ENCODE results near the gene TMEM108. TPM values are rescaled to one million over a fixed set of nuclear protein-coding genes. Genes with fewer than 3 reads are reported as not detected.

TMEM108 gene
- total and polyA plus RNA-seq, 3 donors from 2014 or later = 13.9 to 44.3 (median 16.1) TPM

DNA sequence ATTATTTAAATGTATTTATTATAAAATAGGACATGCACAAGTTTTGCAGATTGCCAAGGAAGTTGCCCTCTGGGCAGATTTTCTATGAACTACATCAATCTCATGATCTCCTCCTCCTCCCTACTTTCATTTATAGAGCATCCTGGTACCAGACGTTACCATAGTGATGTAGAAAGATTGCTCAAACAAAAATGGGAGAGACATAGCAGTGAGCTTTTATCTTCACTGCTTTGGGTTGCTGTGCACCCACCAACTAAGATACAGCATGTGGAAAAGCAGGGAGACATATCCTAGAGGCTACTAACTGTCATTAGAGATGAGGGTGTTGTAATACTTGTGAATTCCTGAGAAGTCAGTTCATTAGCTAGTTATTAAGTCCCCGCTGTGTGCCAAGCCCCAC lies 224.1 kb downstream of the TMEM108 start:
- H3K27ac ChIP-seq = no peak overlapping the region
- WGBS, 2 donors = 81 to 88% methylated on average over 2 of the region's 2 CpGs
- intact Hi-C loops (cut with DNase I; ENCODE audit: low total_unique reads) = no loop called here
- no peak for DNase-seq
- H3K27me3 ChIP-seq = no peaks in the 10 kb centered on the region
- H3K9me3 ChIP-seq = no peaks in the 10 kb centered on the region
- no peaks in the 10 kb centered on the region for H3K36me3 ChIP-seq (ENCODE audit: low read depth, missing control alignments)
- no peaks in the 10 kb centered on the region for H3K4me1 ChIP-seq
- TF ChIP-seq, protein P1, sequence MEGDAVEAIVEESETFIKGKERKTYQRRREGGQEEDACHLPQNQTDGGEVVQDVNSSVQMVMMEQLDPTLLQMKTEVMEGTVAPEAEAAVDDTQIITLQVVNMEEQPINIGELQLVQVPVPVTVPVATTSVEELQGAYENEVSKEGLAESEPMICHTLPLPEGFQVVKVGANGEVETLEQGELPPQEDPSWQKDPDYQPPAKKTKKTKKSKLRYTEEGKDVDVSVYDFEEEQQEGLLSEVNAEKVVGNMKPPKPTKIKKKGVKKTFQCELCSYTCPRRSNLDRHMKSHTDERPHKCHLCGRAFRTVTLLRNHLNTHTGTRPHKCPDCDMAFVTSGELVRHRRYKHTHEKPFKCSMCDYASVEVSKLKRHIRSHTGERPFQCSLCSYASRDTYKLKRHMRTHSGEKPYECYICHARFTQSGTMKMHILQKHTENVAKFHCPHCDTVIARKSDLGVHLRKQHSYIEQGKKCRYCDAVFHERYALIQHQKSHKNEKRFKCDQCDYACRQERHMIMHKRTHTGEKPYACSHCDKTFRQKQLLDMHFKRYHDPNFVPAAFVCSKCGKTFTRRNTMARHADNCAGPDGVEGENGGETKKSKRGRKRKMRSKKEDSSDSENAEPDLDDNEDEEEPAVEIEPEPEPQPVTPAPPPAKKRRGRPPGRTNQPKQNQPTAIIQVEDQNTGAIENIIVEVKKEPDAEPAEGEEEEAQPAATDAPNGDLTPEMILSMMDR (IDR thresholded peaks at IDR 0.05) = no peak
- TF ChIP-seq POLR2A (IDR thresholded peaks at IDR 0.05) = no peak
- no peak overlapping the region for H3K4me3 ChIP-seq

DNA sequence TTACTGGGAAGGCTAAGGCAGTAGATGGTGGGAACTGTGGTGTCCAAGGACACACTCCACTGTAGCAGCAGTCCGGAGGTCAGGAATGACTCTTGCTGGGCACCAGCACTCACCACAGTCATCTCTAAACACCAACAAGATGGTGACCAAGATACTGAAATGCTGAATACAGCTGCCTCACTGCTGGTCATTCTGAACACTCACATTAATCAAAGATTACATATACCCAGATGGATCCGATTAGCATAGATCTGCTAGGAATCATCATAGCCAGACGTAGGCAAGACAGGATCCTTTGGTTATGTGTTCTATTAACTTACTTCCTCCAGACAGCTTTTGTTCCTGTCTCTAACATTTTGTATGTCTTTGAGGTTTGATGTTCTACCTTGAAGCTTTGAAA lies 226.7 kb downstream of the TMEM108 start:
- no peak for DNase-seq
- no peaks in the 10 kb centered on the region for H3K36me3 ChIP-seq (ENCODE audit: low read depth, missing control alignments)
- intact Hi-C loops (cut with DNase I; ENCODE audit: low total_unique reads) = no loop called here
- H3K27me3 ChIP-seq = no peaks in the 10 kb centered on the region
- no peaks in the 10 kb centered on the region for H3K4me1 ChIP-seq
- no peak overlapping the region for H3K4me3 ChIP-seq
- no peak overlapping the region for H3K27ac ChIP-seq
- no peaks in the 10 kb centered on the region for H3K9me3 ChIP-seq
- 88 to 91% methylated on average over 3 of the region's 3 CpGs for WGBS, 2 donors
- no peak for TF ChIP-seq POLR2A (IDR thresholded peaks at IDR 0.05)
- TF ChIP-seq, protein P1 (IDR thresholded peaks at IDR 0.05) = no peak

DNA sequence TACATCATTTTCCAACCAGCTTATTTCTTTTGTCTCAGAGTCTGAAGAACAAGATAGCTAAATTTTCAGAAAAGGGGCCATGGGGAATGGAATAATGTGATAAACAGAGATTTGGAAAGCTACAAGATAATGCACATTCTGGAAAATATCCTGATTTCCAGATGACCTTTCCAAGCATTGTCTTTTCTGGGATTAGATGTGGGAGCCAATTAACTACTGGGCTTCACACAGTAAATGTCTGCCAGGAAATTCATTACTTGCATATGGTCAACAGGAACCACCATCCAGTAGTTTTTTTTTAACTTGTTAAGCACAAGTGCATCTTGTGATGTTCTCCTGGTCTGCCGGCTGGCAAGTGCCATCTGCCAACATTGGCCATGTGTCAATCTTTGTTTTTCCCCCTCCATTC lies 230.5 kb downstream of the TMEM108 start:
- Histone ChIP-seq H3K36me3 (ENCODE audit: low read depth, missing control alignments) (no peaks in the 10 kb centered on the region), H3K4me3 (no peak overlapping the region)
- 48 to 62% methylated on average over 1 of the region's 1 CpG for WGBS, 2 donors

DNA sequence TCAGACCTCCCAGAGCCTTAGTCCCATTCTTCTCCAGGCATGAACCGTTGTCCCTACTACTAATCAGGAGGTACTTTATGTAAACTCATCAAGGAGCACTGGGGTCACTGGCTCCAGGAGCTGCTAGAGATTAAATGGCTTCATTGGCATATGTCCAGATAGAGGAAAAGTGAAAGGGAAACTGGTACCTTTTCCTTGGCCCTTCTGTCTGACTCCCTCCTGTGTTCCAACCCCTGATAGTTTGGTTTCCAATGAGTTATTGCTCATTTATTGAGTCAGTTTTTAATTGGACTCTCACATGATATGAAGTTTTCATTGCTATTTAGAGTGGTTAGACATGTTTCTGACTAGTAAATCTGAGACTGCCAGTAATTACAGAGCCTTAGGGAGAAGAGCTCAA lies 231.2 kb downstream of the TMEM108 start:
- H3K36me3 ChIP-seq (ENCODE audit: low read depth, missing control alignments) = no peaks in the 10 kb centered on the region
- no peaks in the 10 kb centered on the region for H3K27me3 ChIP-seq
- no peak for TF ChIP-seq POLR2A (IDR thresholded peaks at IDR 0.05)
- TF ChIP-seq, protein P1 (IDR thresholded peaks at IDR 0.05) = no peak
- H3K9me3 ChIP-seq = no peaks in the 10 kb centered on the region
- intact Hi-C loops (cut with DNase I; ENCODE audit: low total_unique reads) = no loop called here
- no peak overlapping the region for H3K4me3 ChIP-seq
- 30 to 60% methylated on average over 1 of the region's 1 CpG for WGBS, 2 donors
- H3K27ac ChIP-seq = no peak overlapping the region
- DNase-seq = no peak
- H3K4me1 ChIP-seq = no peaks in the 10 kb centered on the region

More for the DNA sequence above, 230.5 kb downstream of the TMEM108 start:
- Histone ChIP-seq H3K27ac (no peak overlapping the region), H3K4me1 (no peaks in the 10 kb centered on the region), H3K27me3 (no peaks in the 10 kb centered on the region), H3K9me3 (no peaks in the 10 kb centered on the region)
- TF ChIP-seq, protein P1 (IDR thresholded peaks at IDR 0.05) = no peak
- no peak for TF ChIP-seq POLR2A (IDR thresholded peaks at IDR 0.05)
- no peak for DNase-seq
- intact Hi-C loops (cut with DNase I; ENCODE audit: low total_unique reads) = no loop called here

DNA sequence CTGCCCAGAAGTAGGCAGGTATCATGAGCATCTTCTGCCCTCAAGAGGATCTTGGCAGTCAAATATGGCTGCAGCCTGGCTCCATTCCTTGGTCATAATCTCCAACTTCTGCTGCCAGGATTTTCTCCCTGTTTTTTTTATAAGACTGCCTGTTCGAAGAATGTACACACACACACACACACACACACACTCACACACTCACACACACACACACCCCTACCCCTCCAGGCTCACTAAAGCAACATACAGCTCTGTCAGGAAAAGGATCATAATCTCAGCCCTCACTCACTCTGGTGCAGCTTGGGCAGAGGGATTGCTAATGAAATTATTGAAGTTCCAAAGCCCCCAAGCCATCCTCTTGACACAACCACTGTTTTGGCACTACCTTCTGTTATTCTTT lies 232.4 kb downstream of the TMEM108 start:
- DNase-seq = no peak
- no peaks in the 10 kb centered on the region for H3K27me3 ChIP-seq
- intact Hi-C loops (cut with DNase I; ENCODE audit: low total_unique reads) = no loop called here
- H3K27ac ChIP-seq = no peak overlapping the region
- TF ChIP-seq POLR2A (IDR thresholded peaks at IDR 0.05) = no peak
- TF ChIP-seq, protein P1 (IDR thresholded peaks at IDR 0.05) = no peak
- 43 to 74% methylated on average over 1 of the region's 1 CpG for WGBS, 2 donors
- no peaks in the 10 kb centered on the region for H3K4me1 ChIP-seq
- H3K9me3 ChIP-seq = no peaks in the 10 kb centered on the region
- no peaks in the 10 kb centered on the region for H3K36me3 ChIP-seq (ENCODE audit: low read depth, missing control alignments)
- no peak overlapping the region for H3K4me3 ChIP-seq
